HEK293 (cell line): ENCODE results near the gene ADCY7.

Experiments
- CTCF ChIP-seq: fragments of 450-650 bp; formaldehyde crosslinking; IDR thresholded peaks from 2 replicates; pipeline ENCODE4 v1.5.1; 2016; ENCODE audit warnings: missing biosample characterization, missing genetic modification characterization
- KLF16 ChIP-seq: fragments of 450-650 bp; formaldehyde crosslinking; IDR thresholded peaks from 2 replicates; pipeline ENCODE4 v1.5.1; 2017; ENCODE audit warnings: missing biosample characterization, missing genetic modification characterization
- ZNF23 ChIP-seq: fragments of 450-650 bp; formaldehyde crosslinking; IDR thresholded peaks from 2 replicates; pipeline ENCODE4 v1.5.1; 2016; ENCODE audit warnings: missing biosample characterization, missing genetic modification characterization, borderline replicate concordance
- ZNF24 ChIP-seq: fragments of 450-650 bp; formaldehyde crosslinking; IDR thresholded peaks from 2 replicates; pipeline ENCODE4 v1.5.1; 2016; ENCODE audit warnings: missing biosample characterization, missing genetic modification characterization
- ZNF555 ChIP-seq: fragments of 450-650 bp; formaldehyde crosslinking; conservative IDR thresholded peaks from 2 replicates; pipeline ENCODE4 v1.5.1; 2017; ENCODE audit warnings: missing biosample characterization, mild to moderate bottlenecking, missing genetic modification characterization, inconsistent platforms
- TF ChIP-seq, protein P1 (sequence below): sonication (generic); formaldehyde crosslinking; IDR thresholded peaks from 2 replicates; pipeline ENCODE4 v1.8.1; 2022; ENCODE audit warnings: mild to moderate bottlenecking, moderate library complexity, missing genetic modification reagents
- TF ChIP-seq, protein P2 (sequence below): fragments of 450-650 bp; formaldehyde crosslinking; IDR thresholded peaks from 2 replicates; pipeline ENCODE4 v1.5.1; 2016; ENCODE audit warnings: missing biosample characterization, missing genetic modification characterization
- TF ChIP-seq, protein P3 (sequence below): fragments of 450-650 bp; formaldehyde crosslinking; IDR thresholded peaks from 2 replicates; pipeline ENCODE4 v1.5.1; 2016; ENCODE audit warnings: missing biosample characterization, missing genetic modification characterization

DNA sequence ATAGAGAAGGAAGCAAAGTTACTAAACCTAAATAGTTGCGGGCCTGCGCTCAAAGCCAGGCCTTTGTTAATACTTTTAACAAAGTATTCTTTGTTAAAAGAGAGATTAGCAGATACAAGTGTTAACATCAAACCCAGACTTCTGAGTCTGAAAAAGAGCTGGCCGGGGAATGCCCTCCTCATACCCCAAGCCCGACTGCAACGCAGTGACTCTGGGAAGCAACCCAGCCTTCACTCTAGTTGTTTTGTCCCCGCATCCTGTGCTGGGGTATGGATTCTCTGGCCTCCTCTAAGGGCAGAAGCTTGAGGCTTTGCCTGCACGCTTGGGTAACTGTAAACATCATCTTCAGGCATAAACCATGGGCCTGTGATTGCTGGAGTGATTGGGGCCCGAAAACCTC is 48.3 kb downstream of the ADCY7 start:
- TF ChIP-seq CTCF (tag by site-specific recombination): no peak
- TF ChIP-seq, protein P1, sequence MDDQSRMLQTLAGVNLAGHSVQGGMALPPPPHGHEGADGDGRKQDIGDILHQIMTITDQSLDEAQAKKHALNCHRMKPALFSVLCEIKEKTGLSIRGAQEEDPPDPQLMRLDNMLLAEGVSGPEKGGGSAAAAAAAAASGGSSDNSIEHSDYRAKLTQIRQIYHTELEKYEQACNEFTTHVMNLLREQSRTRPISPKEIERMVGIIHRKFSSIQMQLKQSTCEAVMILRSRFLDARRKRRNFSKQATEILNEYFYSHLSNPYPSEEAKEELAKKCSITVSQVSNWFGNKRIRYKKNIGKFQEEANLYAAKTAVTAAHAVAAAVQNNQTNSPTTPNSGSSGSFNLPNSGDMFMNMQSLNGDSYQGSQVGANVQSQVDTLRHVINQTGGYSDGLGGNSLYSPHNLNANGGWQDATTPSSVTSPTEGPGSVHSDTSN (CRISPR knock-in tag): no peak
- TF ChIP-seq ZNF555: no peak
- TF ChIP-seq, protein P2, sequence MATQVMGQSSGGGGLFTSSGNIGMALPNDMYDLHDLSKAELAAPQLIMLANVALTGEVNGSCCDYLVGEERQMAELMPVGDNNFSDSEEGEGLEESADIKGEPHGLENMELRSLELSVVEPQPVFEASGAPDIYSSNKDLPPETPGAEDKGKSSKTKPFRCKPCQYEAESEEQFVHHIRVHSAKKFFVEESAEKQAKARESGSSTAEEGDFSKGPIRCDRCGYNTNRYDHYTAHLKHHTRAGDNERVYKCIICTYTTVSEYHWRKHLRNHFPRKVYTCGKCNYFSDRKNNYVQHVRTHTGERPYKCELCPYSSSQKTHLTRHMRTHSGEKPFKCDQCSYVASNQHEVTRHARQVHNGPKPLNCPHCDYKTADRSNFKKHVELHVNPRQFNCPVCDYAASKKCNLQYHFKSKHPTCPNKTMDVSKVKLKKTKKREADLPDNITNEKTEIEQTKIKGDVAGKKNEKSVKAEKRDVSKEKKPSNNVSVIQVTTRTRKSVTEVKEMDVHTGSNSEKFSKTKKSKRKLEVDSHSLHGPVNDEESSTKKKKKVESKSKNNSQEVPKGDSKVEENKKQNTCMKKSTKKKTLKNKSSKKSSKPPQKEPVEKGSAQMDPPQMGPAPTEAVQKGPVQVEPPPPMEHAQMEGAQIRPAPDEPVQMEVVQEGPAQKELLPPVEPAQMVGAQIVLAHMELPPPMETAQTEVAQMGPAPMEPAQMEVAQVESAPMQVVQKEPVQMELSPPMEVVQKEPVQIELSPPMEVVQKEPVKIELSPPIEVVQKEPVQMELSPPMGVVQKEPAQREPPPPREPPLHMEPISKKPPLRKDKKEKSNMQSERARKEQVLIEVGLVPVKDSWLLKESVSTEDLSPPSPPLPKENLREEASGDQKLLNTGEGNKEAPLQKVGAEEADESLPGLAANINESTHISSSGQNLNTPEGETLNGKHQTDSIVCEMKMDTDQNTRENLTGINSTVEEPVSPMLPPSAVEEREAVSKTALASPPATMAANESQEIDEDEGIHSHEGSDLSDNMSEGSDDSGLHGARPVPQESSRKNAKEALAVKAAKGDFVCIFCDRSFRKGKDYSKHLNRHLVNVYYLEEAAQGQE (tag by site-specific recombination): no peak
- TF ChIP-seq, protein P3, sequence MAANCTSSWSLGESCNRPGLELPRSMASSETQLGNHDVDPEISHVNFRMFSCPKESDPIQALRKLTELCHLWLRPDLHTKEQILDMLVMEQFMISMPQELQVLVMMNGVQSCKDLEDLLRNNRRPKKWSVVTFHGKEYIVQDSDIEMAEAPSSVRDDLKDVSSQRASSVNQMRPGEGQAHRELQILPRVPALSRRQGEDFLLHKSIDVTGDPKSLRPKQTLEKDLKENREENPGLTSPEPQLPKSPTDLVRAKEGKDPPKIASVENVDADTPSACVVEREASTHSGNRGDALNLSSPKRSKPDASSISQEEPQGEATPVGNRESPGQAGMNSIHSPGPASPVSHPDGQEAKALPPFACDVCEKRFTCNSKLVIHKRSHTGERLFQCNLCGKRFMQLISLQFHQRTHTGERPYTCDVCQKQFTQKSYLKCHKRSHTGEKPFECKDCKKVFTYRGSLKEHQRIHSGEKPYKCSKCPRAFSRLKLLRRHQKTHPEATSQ (tag by site-specific recombination): no peak
- no peak for TF ChIP-seq ZNF24 (tag by site-specific recombination)
- no peak for TF ChIP-seq KLF16 (tag by site-specific recombination)
- TF ChIP-seq ZNF23 (tag by site-specific recombination): no peak
